GM13977 (cell line): ENCODE data around the gene DNAJC24.

Experiments used
- DNase-seq: peaks from one replicate; pipeline ENCODE4 v3.0.0; 2012; ENCODE audit warnings: low spot score
- CTCF ChIP-seq: IDR thresholded peaks from 2 replicates; pipeline ENCODE4 v1.5.1; 2012; ENCODE audit warnings: mild to moderate bottlenecking, control low read depth; ENCODE audit not compliant: insufficient read depth; ENCODE audit errors: extremely low read depth, missing control alignments
- in situ Hi-C: fragments of 300-500 bp; cut with MboI; formaldehyde crosslinking; loops from one replicate; pipeline ENCODE4 v1.12.0; 2022; ENCODE audit warnings: low sequenced_read_pairs, low pct_unique_long_range_greater_than_20kb, mixed read lengths, inconsistent platforms; ENCODE audit not compliant: unreplicated experiment

DNAJC24 gene

GRCh38 chr11:31408201-31408600 lies 38.5 kb downstream of the DNAJC24 start:
- no peak for DNase-seq
- in situ Hi-C loops, result no loop called here
- TF ChIP-seq CTCF, result no peak

GRCh38 chr11:31412946-31413345 lies 43.3 kb downstream of the DNAJC24 start:
- no peak for DNase-seq
- in situ Hi-C loops, result no loop called here

GRCh38 chr11:31414338-31414737 lies 44.7 kb downstream of the DNAJC24 start:
- no peak for DNase-seq
- TF ChIP-seq CTCF, result no peak
- in situ Hi-C loops, result no loop called here

More at GRCh38 chr11:31412946-31413345, 43.3 kb downstream of the DNAJC24 start:
- TF ChIP-seq CTCF, result no peak

- in situ Hi-C loops, result no loop called here
- no peak for TF ChIP-seq CTCF
- no peak for DNase-seq
These were observed 45.8 kb downstream of the DNAJC24 start for GRCh38 chr11:31415435-31415834.

- TF ChIP-seq CTCF, result no peak
- in situ Hi-C loops, result no loop called here
These were observed 47.7 kb downstream of the DNAJC24 start for GRCh38 chr11:31417357-31417756.

GRCh38 chr11:31417816-31418215 lies 48.2 kb downstream of the DNAJC24 start:
- DNase-seq, result no peak
- in situ Hi-C loops, result no loop called here
- no peak for TF ChIP-seq CTCF

More at GRCh38 chr11:31417357-31417756, 47.7 kb downstream of the DNAJC24 start:
- DNase-seq, result no peak

GRCh38 chr11:31419138-31419537 lies 49.5 kb downstream of the DNAJC24 start:
- in situ Hi-C loops, result no loop called here
- TF ChIP-seq CTCF, result no peak
- DNase-seq, result no peak
